HG03060 (cell line): Measurements from ENCODE around the gene PYM1.
"Not testable (repeated sequence)": the region's sequence is repeated elsewhere in the genome, so short reads cannot be mapped to it uniquely, and the experiment has no call there.

Experiments used
- ATAC-seq: cut with Tn5 transposase; IDR thresholded peaks from one replicate; pipeline ENCODE4 v1.9.1; 2021; ENCODE audit warnings: low read depth, moderate number of reproducible peaks; ENCODE audit not compliant: unreplicated experiment

PYM1 gene

DNA sequence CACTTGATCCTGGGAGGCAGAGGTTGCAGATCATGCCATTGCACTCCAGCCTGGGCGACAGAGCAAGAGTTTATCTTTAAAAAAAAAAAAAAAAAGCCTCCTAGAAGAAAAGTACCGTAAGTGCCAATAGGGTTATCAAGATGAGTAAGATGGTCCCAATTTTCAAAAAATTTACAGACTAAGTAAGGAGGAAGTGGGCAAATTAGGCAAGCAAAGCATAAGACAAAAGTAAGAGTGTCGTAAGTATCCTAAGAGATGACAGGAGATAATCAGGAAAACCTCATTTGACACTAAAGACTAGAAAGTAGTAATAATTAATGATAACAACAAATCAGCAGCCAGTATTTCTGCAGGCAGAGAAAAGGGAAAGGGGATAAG is 12.2 kb downstream of the PYM1 start:
- no peak for ATAC-seq

DNA sequence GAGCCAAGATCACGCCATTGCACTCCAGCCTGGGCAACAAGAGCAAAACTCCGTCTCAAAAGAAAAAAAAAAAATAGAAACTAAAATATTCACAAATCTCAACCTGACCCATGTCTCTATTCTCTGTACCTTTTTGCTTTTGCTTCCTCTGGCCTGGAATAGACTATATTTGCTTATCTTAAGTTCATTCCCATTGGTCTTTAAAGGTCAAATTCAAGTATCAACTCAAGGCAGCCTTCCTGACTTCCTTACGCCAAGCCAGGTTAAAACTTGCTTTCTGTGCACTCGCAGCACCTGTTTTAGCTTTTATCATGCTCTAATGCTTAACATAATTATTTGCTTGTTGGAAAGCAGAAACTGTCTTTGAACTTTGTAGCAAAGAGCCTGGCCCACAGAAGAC is 14.8 kb downstream of the PYM1 start:
- ATAC-seq, result no peak

DNA sequence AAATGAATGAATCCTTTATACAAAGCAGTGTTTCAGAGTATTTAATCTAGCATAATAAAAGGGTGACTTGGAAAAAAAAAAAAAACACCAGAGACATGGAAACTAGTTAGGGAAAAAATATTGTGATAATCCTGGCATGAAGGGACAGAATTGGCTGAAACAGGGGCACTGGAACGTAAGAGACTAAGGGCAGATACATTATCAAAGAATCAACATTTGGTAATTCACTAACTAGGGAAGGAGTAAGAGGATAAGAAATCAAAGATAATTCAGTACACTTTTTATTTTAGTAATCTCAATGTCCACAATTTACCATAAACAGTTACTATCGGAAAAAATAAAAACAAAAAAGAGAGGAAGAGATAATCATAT is 18.2 kb downstream of the PYM1 start:
- no peak for ATAC-seq

DNA sequence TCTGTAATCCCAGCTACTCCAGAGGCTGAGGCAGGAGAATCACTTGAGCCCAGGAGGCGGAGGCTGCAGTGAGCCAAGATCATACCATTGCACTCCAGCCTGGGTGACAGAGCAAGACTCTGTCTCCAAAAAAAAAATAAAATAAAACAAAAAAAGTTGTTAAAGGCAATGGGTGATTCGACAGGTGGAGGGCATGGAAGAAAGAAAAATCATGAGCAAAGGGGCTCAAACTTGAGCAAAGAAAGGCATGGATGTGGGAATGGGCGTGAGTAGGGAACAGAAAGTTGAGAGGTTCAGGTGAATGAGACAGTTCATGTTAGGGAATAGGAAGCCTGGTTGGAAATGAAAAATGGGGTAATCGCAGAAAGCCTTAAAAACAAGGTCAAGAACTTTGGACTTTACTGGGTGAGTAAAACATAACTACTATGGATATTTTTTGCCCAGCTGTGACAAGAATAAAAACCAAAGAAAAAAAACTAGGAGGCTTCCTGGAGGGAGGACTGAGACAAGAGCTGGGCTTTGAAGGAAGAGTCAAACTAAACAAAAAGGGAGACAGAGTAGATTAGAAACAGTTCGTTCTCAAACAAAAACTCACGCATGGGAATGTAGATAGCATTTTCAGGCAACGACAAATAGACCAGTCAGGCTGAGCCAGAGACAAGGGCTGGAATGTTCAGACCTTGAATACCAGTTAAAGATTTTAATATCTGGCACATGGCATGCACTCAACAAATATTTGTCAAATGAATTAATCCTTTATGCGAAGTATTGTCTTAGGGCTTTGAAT is 18.8 kb downstream of the PYM1 start:
- no peak for ATAC-seq

DNA sequence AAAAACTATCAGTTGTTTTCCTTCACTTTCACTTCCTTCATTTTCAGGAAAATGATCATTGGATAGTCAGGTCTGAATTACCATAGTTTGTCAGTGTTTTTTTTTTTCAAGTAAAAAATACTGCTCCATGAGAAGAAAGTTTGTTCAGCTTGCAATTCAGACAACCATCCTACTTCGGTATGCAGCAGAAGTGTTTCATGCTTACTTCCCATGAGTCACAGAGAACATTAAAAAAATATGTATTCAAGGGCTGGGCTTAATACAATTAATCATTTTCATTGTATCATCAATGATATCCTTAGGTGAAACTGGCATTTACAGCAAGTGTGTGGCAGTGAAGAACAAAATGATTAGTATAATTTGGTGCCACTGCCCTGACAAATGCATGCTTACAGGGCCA is 21.6 kb downstream of the PYM1 start:
- no peak for ATAC-seq

DNA sequence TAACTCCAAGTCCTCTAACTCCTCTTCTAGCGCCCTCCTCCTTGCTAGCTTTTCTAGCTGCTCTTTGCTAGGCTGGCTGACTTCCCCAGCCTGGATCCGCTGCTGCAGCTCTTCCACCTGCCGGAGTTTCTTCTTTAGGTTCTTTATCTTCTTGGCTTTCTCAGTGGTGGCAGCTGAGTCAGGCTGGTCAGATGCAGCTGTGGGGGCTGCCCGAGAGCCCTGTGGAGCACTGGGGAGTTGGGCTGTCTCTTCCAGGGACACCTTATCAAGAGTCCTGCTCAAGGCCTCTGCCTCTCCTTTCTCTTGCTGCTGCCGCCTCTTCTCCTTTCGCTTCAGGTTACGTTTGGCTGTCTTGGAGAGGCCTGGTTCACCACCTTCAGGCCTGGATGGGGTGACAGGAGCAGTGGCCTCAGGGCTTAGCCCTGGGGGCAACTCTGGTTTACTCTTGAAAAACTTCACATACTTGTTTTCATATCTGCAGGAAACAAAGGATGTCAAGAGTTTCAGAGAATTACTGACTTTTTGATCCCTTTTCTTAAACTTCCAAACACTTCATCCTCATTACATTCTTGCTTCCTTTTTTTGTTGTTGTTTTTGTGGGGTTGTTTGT is 25.7 kb downstream of the PYM1 start:
- ATAC-seq, result no peak

DNA sequence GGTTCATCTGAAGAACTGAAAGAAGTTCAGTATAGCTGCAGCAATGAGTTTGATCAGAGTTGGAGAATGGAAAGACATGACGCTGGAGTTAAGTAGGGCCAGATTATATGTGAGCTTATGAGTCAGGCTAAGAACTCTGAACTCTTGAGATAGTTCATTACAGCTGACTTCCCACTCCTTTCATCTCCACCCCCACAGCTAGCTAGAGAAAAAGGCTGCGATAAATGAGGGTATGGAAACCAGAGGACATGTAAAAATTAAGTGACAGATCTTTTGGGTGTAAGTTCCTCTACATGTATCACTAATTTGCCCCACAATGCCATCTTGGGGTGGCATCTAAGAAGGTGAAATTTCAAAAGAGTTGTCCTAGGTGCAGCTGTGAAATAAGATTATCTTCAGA is 28.6 kb downstream of the PYM1 start:
- ATAC-seq, result no peak

DNA sequence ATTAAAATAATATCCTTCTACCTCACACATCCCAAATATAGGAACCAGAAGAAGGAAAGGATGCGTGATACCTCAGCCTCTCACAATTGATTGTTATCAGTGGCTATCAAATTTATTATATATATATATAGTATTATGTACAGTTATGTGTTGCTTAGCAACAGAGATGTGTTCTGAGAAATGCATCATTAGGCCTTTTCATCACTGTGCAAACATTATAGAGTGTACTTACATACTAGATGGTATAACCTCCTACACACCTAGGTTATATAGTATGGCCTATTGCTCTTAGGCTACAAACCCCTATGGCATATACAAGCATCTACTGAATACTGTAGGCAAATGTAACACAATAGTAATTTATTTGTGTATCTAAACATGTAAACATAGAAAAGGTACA is 34.0 kb downstream of the PYM1 start:
- ATAC-seq, result no peak

DNA sequence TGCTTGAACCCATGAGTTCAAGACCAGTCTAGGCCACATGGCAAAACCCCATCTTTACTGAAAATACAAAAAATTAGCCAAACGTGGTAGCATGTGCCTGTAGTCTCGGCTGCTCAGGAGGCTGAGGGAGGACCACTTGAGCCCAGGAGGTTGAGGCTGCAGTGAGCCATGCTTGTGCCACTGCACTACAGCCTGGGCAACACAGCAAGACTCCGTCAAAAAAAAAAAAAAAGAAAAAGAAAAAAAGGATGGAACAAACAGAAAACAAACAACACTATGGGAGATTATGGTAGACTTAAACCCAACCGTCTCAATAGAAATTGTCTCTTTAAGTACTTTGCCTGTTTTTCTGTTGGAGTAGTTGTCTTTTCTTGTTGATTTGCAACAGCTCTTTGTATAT is 36.4 kb downstream of the PYM1 start:
- no peak for ATAC-seq

DNA sequence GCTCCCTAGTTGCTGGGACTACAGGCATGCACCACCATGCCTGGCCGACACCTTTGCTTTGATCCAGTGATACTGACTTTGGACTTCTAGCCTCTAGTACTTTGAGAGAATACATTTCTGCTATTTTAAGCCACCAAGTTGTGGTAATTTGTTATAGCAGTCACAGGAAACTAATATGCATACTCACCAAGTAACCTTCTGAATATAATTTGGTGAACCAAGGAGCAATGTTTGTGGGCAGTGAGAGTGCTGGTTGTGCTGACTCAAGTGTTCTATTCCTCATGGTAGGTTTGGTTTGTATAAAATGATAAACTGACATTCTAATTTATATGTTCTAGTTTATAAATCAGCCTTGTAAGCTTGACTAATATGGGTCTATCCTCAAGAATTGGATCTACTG is 42.6 kb downstream of the PYM1 start:
- ATAC-seq, result no peak

DNA sequence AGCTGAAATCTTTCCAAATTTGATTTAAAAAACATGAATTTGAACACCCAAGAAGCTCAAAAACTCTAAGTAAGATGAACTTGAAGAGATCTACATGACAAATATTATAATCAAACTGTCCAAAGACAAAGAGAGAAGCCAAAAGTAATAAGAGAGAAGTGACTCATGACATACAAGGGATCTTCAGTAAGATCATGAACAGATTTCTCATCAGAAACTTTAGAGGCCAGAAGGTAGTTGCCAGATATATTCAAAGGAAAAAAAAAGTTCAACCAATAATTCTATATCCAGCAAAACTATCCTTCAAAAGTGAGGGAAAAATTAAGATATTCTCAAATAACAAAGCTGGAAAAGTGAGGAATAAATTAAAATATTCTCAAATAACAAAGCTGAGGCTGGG is 49.9 kb downstream of the PYM1 start:
- no peak for ATAC-seq

DNA sequence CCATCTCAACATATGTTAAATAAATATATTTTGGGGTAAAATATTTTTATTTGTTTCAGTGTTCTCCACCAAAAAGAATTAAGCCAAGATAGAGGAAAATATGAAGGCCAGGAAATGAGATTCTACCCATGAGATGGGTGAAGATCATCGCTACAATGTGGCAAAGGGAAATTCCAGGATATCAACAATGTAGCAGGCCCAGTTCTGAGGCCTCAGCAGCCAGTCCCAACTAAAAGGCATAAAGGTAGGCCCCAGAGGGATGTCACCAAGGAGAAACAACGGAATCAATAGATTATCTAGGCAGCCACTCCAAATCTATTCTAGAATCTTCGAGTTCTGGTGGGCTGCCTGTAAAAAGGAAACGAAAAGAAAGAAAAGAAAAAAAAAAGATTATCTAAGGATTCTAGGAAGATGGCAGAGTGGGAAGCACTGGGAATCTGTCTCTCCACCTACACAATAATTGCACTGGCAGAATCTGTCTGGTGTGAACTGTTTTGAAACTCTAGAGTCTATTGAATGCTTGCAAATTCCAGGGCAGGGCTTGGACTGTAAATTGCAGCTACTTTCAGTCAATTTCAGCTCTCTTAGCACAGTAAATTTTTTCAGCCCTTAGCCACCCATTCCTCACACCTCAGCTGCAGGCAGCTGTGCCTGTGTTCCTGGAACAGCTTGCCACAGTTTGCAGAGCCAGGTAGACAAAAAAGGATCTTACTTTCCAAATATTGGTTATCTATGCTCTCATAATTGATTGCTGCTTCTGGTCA is 51.8 kb downstream of the PYM1 start:
- no peak for ATAC-seq

DNA sequence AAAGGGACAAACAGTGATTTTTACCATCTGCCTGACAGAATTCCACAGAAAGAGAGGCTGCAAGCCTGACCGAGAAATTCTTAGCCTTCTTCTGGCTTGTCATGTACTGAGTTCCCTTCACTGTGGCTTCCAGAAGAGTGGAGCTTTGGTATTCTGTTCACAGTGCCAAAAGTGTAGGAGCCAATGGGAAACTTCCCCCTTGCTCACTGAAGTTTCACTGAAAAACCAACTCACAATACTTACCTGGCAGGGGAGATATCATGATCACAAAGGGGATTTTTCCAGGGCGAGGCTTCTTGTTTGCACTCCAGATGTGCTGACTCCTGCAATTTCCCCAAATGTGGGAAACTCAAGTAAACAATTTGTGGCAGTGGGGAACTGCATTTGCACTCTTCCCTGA is 53.3 kb downstream of the PYM1 start:
- ATAC-seq, result no peak

DNA sequence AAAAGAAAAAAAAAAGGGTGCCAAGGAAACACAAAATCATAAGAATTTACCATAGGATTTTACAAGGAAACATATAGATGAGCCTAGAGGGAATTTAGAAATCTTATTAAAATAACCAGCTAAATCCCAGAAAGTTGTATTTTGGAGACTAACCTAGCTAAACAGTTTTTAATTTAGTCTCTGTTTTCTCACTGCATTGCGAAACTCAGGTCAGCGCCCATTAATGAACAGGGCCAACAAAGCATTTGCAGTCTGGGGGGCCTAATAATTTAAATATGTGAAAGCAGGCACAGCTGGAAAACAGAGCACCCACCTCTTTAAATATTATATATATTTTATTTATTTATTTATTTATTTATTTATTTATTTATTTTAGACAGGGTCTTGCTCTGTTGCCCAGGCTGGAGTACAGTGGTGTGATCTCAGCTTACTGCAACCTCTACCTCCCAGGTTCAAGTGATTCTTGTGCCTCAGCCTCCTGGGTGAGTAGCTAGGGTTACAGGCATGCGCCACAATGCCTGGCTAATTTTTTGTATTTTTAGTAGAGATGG is 61.2 kb downstream of the PYM1 start:
- not testable (repeated sequence) for ATAC-seq

DNA sequence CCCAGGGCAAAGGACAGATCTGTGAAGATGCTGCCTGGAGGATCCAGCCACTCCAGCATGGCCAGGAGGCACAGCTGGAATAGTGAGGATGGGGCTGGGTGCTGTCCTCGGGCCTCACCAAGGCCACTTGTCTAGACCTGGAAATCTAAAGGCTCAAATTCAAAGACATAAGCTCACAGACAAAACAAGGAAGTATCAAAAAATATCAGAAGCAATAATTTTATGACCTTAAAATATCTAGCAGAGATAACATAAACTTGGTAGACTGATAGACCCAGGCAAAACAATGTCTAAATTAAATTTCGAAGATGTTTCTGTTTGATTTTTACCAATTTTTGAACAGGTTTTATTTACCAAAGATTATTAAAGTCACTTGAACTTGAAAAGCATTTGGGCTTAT is 62.4 kb downstream of the PYM1 start:
- no peak for ATAC-seq

DNA sequence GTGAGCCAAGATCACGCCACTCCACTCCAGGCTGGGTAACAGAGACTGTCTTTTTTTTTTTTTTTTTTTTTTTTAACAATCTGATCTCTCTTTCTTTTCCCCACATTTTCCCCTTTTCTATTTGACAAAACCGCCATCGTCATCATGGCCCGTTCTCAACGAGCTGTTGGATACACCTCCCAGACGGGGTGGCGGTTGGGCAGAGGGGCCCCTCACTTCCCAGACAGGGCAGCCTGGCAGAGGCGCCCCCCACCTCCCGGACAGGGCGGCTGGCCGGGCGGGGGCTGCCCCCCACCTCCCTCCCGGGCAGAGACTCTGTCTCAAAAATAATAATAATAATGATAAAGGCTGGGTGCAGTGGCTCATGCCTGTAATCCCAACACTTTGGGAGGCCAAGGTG is 64.8 kb downstream of the PYM1 start:
- ATAC-seq, result not testable (repeated sequence)

DNA sequence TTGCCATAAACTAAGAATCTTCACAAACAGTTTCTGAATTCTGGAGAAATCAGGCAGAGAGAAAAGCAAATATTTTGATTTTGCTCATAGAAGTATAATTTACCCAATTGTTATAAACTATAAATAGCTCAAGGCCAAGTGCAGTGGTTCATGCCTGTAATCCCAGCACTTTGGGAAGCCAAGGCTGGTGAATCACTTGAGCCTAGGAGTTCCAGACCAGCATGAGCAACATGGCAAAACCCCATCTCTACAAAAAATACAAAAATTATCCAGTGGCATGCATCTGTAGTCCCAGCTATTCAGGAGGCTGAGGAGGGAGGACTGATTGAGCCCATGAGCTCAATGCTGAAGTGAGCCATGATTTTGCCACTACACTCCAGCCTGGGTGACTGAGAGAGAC is 65.4 kb downstream of the PYM1 start:
- no peak for ATAC-seq

DNA sequence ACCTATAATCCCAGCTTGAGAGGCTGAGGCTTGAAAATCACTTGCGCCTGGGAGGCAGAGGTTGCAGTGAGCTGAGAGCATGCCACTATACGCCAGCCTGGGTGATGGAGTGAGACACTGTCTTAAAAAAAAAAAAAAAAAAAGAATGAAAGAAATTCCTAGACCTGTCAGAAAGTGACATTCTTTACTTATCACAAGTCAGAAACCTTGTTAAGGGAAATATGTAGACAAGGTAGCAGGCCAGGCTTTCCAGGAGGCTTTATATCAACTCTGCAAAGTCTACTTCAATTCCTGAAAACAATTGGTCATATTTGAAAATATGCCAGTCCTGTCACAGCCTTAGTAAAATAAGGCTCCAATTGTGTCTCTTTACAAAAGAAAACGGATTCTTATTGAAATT is 65.8 kb downstream of the PYM1 start:
- no peak for ATAC-seq

DNA sequence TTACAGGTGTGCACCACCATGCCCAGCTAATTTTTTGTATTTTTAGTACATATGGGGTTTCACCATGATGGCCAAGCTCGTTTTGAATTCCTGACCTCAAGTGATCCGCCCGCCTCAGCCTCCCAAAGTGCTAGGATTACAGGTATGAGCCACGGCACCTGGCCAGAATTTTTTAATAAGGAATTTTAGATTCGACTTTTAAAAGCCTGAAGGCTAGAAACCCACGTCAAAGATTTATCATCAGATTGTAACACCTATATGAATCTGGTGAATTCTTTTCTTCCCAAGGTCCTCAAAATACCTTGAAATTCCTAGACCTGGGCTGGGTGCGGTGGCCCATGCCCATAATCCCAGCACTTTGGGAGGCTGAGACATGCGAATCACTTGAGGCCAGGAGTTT is 66.3 kb downstream of the PYM1 start:
- ATAC-seq, result no peak

DNA sequence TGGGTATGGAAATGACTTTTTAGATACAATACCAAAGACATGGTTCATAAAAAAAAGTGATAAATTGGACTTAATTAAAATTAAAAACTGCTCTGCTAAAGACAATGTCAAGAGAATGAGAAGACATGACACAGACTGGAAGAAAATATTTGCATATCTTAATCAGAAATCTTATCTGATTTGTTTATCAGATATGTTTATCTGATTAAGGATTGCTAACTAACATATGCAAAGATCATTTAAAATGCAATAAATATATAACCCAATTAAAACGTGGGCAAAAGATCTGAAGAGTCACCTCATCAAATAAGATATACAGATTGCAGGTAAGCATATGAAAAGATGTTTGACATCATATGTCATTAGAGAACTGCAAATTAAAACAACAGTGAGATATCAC is 75.0 kb downstream of the PYM1 start:
- no peak for ATAC-seq
